ENCODE results near the gene ELF1. TPM values are rescaled to one million over a fixed set of nuclear protein-coding genes. Genes with fewer than 3 reads are reported as not detected.

ELF1 gene
- total RNA-seq: 84.8 and 111 TPM in 2 replicates

DNA sequence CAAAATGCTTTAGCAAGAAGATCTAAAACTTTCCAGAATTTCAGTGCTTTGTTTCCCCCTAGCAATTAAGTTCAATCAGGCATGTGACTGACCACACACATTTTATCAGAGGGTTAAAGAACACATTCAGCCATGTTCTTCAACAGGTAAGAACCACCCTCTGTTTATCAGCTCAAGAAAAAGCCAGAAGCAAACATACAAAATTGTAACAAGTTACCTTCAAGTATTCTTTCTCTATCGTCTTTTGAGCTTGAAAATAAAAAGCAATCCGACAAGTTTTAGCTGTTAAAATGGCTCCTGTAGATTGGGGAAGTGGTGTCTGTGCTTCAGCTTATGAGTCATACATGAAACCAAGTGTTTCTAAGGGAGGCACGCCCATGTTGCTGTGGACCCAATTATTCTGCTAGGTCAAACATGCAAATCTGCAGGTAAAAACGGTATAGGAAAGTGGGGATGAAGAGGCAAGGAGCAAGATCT is at the start of gene ELF1:
ELF1 (minus strand) TSS at position 306 of the 477 bp plus-strand sequence. CDS start 37,262 bp downstream, outside the sequence.

DNA sequence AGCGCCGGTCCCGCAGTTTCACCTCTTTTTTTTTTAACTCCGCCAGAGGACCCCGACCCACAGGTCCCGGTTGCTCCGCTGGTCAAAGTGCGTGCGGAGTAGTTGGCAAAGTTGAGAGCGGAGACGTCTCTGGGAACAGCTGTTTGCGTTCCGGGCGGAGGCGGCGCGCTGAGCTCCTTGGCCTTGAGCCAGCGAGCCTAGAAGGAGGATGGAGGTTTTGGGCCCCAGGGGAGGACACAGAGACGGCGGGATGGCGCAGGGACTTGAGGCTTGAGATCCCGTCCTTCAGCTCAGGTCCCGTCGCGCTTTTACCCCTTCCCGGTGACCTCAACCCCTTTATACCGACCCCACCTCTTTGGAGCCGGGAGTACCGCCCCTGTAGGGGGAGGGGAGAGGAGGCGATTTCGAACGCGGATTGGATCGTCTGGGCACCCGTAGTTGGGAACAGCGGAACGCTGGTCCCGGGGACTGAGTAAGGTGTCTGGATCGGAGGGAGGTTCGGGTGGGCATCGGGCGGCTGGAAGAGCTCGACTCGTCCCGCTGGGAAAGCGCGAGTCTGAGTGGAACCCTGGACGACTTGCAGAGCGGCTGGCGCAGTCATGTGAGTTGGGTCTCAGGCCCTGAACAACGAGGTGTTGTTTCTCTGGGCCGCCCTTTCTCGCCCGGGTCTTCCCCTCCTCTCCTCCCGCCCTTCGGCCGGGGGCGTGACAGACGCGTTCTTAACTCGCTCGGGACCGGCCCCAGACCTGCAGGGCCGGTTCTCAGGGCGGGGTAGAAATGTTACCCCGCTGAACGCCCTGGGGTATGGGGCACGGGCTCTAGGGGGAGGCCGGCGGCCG is 42.2 kb upstream of the ELF1 start, which contains the start of gene WBP4:
WBP4 (plus strand) TSS at position 435 of the 839 bp plus-strand sequence; CDS start at position 600, 165 bp downstream.

Other genes starting within 250 kb of the ELF1 start
- 15.0 and 20.1 TPM in 2 replicates for gene MRPS31, start 248.1 kb downstream of the ELF1 start, total RNA-seq
- gene SLC25A15, start 229.7 kb downstream of the ELF1 start, total RNA-seq: 15.8 and 28.4 TPM in 2 replicates
- 11.3 and 12.3 TPM in 2 replicates for gene WBP4, start 42.2 kb upstream of the ELF1 start, total RNA-seq
- 6.8 and 10.2 TPM in 2 replicates for gene KBTBD6, start 113.5 kb upstream of the ELF1 start, total RNA-seq
- 6.2 and 6.6 TPM in 2 replicates for gene KBTBD7, start 175.3 kb upstream of the ELF1 start, total RNA-seq
- 10.9 and 15.4 TPM in 2 replicates for gene MTRF1, start 244.3 kb upstream of the ELF1 start, total RNA-seq